K562 (cell line): Measurements from ENCODE around the gene ZNF487. TPM values are rescaled to one million over a fixed set of nuclear protein-coding genes. Genes with fewer than 3 reads are reported as not detected.
A peak's percentile ranks its signal among the peaks of the same experiment; 100 is the strongest.

Source experiments
- BRD9 ChIP-seq: fragments of 450-650 bp; IDR thresholded peaks from 2 replicates; pipeline ENCODE4 v1.6.1; 2018; ENCODE audit warnings: low read depth; ENCODE audit not compliant: partially characterized antibody
- DMBX1 ChIP-seq: fragments of 250-450 bp; sonication (Bioruptor Pico); IDR thresholded peaks from 2 replicates; pipeline ENCODE4 v1.8.0; 2022; ENCODE audit warnings: inconsistent platforms, mild to moderate bottlenecking, moderate library complexity, borderline replicate concordance
- JUN ChIP-seq, 2 experiments: sonication (generic) in 1 of 2; formaldehyde crosslinking in 1 of 2; IDR thresholded peaks; 2 replicates each; pipeline versions ENCODE4 v1.6.1 to v1.8.0; 2012 to 2022; ENCODE audit warnings: borderline replicate concordance in 2 of 2, mild to moderate bottlenecking in 2 of 2, improper control_type of control experiment in 1 of 2, low read depth in 1 of 2, low read length in 1 of 2, missing genetic modification reagents in 1 of 2
- KDM1A ChIP-seq, 2 experiments: fragments of 450-650 bp; IDR thresholded peaks; 2 replicates each; pipeline ENCODE4 v1.6.1; 2016; ENCODE audit warnings: mild to moderate bottlenecking in 2 of 2
- MEF2A ChIP-seq: IDR thresholded peaks from 2 replicates; pipeline ENCODE4 v1.6.1; 2011; ENCODE audit warnings: low read depth, mild to moderate bottlenecking, low read length, moderate library complexity; ENCODE audit not compliant: control insufficient read depth
- PRMT5 ChIP-seq: sonication (generic); formaldehyde crosslinking; IDR thresholded peaks from 2 replicates; pipeline ENCODE4 v1.5.0; 2020; ENCODE audit warnings: missing genetic modification reagents
- RBM34 ChIP-seq: fragments of 200-400 bp; formaldehyde crosslinking; IDR thresholded peaks from 2 replicates; pipeline ENCODE4 v1.6.1; 2018; ENCODE audit warnings: low read length, borderline replicate concordance; ENCODE audit not compliant: insufficient read depth
- RBM39 ChIP-seq: fragments of 200-400 bp; formaldehyde crosslinking; optimal IDR thresholded peaks from 2 replicates; pipeline ENCODE3; 2018; ENCODE audit warnings: low read depth, low read length
- SAFB ChIP-seq: fragments of 200-400 bp; formaldehyde crosslinking; IDR thresholded peaks from 2 replicates; pipeline ENCODE4 v1.6.1; 2017; ENCODE audit warnings: low read depth, low read length, borderline replicate concordance
- TARDBP ChIP-seq: fragments of 450-650 bp; IDR thresholded peaks from 2 replicates; pipeline ENCODE4 v1.6.1; 2016
- ZNF121 ChIP-seq: sonication (generic); formaldehyde crosslinking; conservative IDR thresholded peaks from 2 replicates; pipeline ENCODE4 v1.8.0; 2022; ENCODE audit warnings: missing genetic modification reagents
- ZNF232 ChIP-seq: sonication (generic); formaldehyde crosslinking; IDR thresholded peaks from 2 replicates; pipeline ENCODE4 v1.8.0; 2022; ENCODE audit warnings: mild to moderate bottlenecking, missing genetic modification reagents
- polyA plus RNA-seq, 8 experiments: library from polyadenylated mRNA; depleted of rRNA in 4 of 8; stranded (reverse) in 5 of 8; unstranded in 3 of 8; fragments of >200 nt; fragmentation: Nextera tagmentation in 2 of 8; fragmentation: Illumina TruSeq in 1 of 8; extraction: Ambion mirVana in 2 of 8; extraction: Trizol in 1 of 8; gene quantifications; 2 replicates each; pipeline versions ENCODE4 v1.2.1 to v1.2.3, GENCODE V29; 2011 to 2014; ENCODE audit warnings: inconsistent platforms in 1 of 8, missing spikeins in 1 of 8
- total RNA-seq, 7 experiments: library from RNA; depleted of rRNA in 6 of 7; stranded (reverse); fragments of >200 nt in 6 of 7; fragmentation: Illumina TruSeq in 2 of 7; extraction: Trizol in 2 of 7; gene quantifications; 2 replicates each; pipeline versions ENCODE4 v1.2.1 to v1.2.3, GENCODE V29; 2011 to 2021; ENCODE audit warnings: low replicate concordance in 1 of 7
- TF ChIP-seq, protein P1 (sequence below): sonication (generic); formaldehyde crosslinking; IDR thresholded peaks from 2 replicates; pipeline ENCODE4 v1.8.0; 2023; ENCODE audit warnings: mild to moderate bottlenecking, missing genetic modification reagents
- TF ChIP-seq, protein P2 (sequence below): fragments of 250-450 bp; sonication (Bioruptor Pico); IDR thresholded peaks from 2 replicates; pipeline ENCODE4 v1.8.0; 2021; ENCODE audit warnings: mild to moderate bottlenecking, moderate library complexity
- TF ChIP-seq, protein P3 (sequence below), 2 experiments: fragments of 450-650 bp in 1 of 2; IDR thresholded peaks; 2 replicates each; pipeline ENCODE4 v1.6.1; 2011 to 2017; ENCODE audit warnings: low read depth in 2 of 2, antibody characterized with exemption in 1 of 2, borderline replicate concordance in 1 of 2, low read length in 1 of 2, mild to moderate bottlenecking in 1 of 2, mixed read lengths in 1 of 2; ENCODE audit not compliant: control insufficient read depth in 1 of 2
- TF ChIP-seq, protein P4 (sequence below): fragments of 450-650 bp; IDR thresholded peaks from 2 replicates; pipeline ENCODE4 v1.6.1; 2016; ENCODE audit warnings: borderline replicate concordance

The ZNF487 gene
- total and polyA plus RNA-seq, 9 of the 15 experiments (the other 6 are each of a cell fraction or from before 2014, with no cell fraction given) = 1.9 to 6.5 (median 4.2) TPM

DNA sequence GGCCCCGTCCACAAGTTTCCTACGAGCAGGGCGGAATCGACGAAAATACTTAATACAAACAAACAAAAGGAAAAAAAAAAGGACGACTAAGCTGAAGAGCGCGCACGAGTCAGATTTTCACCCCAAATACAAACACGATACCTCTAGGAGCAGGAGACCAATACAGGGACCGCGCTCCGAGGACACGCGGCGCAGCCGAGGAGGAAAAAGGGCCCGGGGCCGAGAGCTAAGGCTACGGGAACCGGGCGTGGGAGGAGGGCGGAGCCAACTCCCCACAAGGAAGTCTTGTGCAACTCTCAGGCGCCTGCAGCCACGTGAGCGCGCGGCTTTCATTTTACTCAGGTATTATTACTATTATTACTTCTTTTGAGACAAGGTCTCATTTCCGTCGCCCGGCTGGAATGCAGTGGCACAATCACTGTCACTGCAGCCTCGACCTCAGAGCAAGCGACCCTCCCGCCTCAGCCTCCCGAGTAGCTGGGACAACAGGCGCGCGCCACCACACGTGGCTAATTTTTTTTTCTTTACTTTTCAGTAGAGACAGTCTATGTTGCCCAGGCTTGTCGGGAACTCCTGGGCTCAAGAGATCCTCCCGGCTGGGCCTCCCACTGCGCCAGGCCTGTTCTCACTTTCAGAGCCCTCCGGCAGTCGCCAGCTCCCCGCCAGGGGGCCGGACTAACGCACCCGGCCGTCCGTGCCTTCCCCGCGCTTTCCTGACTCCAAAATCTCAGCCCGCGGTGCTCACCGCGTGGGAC lies 29.2 kb upstream of the ZNF487 start (continued):
- TF ChIP-seq, protein P1, sequence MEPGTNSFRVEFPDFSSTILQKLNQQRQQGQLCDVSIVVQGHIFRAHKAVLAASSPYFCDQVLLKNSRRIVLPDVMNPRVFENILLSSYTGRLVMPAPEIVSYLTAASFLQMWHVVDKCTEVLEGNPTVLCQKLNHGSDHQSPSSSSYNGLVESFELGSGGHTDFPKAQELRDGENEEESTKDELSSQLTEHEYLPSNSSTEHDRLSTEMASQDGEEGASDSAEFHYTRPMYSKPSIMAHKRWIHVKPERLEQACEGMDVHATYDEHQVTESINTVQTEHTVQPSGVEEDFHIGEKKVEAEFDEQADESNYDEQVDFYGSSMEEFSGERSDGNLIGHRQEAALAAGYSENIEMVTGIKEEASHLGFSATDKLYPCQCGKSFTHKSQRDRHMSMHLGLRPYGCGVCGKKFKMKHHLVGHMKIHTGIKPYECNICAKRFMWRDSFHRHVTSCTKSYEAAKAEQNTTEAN (CRISPR knock-in tag) = no peak
- TF ChIP-seq DMBX1 (CRISPR knock-in tag) (peak; percentile 67), TARDBP (no peak), SAFB (0 out of 2 replicates have a peak, but pooled peaks have one; percentile 63), RBM39 (no peak), BRD9 (peak; percentile 95), JUN (IDR thresholded peaks at IDR 0.05; ENCODE audit: borderline replicate concordance, low read depth, low read length) (peak; percentile 75; the same call in 1 of the 2 replicates), JUN (CRISPR knock-in tag; IDR thresholded peaks at IDR 0.05; ENCODE audit: borderline replicate concordance) (peak; percentile 90; the same call in 1 of the 2 replicates), ZNF232 (no peak; the same call in 1 of the 2 replicates), RBM34 (no peak), KDM1A (IDR thresholded peaks at IDR 0.05) (no peak), ZNF121 (CRISPR knock-in tag) (peak; percentile 67), PRMT5 (CRISPR knock-in tag) (no peak), MEF2A (no peak)
- TF ChIP-seq, protein P2, sequence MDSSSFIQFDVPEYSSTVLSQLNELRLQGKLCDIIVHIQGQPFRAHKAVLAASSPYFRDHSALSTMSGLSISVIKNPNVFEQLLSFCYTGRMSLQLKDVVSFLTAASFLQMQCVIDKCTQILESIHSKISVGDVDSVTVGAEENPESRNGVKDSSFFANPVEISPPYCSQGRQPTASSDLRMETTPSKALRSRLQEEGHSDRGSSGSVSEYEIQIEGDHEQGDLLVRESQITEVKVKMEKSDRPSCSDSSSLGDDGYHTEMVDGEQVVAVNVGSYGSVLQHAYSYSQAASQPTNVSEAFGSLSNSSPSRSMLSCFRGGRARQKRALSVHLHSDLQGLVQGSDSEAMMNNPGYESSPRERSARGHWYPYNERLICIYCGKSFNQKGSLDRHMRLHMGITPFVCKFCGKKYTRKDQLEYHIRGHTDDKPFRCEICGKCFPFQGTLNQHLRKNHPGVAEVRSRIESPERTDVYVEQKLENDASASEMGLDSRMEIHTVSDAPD (CRISPR knock-in tag) = no peak
- TF ChIP-seq, protein P3, sequence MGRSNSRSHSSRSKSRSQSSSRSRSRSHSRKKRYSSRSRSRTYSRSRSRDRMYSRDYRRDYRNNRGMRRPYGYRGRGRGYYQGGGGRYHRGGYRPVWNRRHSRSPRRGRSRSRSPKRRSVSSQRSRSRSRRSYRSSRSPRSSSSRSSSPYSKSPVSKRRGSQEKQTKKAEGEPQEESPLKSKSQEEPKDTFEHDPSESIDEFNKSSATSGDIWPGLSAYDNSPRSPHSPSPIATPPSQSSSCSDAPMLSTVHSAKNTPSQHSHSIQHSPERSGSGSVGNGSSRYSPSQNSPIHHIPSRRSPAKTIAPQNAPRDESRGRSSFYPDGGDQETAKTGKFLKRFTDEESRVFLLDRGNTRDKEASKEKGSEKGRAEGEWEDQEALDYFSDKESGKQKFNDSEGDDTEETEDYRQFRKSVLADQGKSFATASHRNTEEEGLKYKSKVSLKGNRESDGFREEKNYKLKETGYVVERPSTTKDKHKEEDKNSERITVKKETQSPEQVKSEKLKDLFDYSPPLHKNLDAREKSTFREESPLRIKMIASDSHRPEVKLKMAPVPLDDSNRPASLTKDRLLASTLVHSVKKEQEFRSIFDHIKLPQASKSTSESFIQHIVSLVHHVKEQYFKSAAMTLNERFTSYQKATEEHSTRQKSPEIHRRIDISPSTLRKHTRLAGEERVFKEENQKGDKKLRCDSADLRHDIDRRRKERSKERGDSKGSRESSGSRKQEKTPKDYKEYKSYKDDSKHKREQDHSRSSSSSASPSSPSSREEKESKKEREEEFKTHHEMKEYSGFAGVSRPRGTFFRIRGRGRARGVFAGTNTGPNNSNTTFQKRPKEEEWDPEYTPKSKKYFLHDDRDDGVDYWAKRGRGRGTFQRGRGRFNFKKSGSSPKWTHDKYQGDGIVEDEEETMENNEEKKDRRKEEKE (IDR thresholded peaks at IDR 0.05; ENCODE audit: borderline replicate concordance in 1 of 2, control insufficient read depth in 1 of 2, low read depth in 2 of 2, low read length in 1 of 2) = no peak
- TF ChIP-seq, protein P4, sequence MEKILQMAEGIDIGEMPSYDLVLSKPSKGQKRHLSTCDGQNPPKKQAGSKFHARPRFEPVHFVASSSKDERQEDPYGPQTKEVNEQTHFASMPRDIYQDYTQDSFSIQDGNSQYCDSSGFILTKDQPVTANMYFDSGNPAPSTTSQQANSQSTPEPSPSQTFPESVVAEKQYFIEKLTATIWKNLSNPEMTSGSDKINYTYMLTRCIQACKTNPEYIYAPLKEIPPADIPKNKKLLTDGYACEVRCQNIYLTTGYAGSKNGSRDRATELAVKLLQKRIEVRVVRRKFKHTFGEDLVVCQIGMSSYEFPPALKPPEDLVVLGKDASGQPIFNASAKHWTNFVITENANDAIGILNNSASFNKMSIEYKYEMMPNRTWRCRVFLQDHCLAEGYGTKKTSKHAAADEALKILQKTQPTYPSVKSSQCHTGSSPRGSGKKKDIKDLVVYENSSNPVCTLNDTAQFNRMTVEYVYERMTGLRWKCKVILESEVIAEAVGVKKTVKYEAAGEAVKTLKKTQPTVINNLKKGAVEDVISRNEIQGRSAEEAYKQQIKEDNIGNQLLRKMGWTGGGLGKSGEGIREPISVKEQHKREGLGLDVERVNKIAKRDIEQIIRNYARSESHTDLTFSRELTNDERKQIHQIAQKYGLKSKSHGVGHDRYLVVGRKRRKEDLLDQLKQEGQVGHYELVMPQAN = peak; percentile 90; the same call in 1 of the 2 replicates
